ENCODE results near the gene LDLRAD3.

DNA sequence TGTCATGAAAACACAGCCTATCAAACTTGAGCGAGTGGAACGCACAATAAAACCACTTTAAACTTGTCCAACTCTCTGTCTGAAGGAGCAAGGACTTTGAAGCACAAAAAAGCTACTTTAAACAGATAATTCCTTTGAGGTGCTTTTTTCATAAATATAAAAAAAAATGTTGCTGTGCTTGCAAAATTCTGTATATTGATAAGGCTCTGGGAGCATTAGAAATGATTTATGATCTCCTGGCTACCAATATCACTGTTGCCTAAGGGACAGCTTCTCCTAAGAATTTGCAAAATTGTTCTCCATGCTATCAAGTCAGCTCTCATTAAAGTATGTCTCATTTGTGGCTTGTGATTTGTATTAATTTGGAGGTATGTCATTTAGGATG, 37.6 kb upstream of the LDLRAD3 start:
- TF ChIP-seq LEF1 (IDR thresholded peaks at IDR 0.05; ENCODE audit: borderline replicate concordance) (no peak), FOXK2 (IDR thresholded peaks at IDR 0.05) (no peak), BHLHE40 (IDR thresholded peaks at IDR 0.05; ENCODE audit: borderline replicate concordance) (no peak), FOXM1 (IDR thresholded peaks at IDR 0.05; ENCODE audit: borderline replicate concordance) (no peak)

Data from HEK293T (cell line).